ENCODE results near the gene GPR142.
"Not testable (repeated sequence)": the region's sequence is repeated elsewhere in the genome, so short reads cannot be mapped to it uniquely, and the experiment has no call there.

Gene GPR142

DNA sequence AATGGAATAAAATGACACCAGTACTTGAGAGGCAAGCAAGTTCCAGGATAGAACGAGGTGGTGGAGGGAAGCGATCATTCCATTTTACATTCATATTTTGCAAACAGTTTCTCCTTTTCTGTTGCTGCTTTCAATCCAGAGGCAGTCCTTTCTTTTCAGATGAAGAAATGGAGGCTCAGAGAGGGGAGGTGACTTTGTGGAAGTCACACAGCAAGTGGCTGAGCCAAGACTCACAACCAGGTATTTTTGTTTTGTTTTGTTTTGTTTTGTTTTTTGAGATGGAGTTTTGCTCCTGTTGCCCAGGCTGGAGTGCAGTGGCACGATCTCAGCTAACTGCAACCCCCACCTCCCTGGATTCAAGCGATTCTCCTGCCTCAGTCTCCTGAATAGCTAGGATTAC, 29.3 kb downstream of the GPR142 start:
- TF ChIP-seq FOXP2 (optimal IDR thresholded peaks at IDR 0.05; ENCODE audit: control extremely low read depth, extremely low read length, insufficient read depth) (no peak), EZH2 (IDR thresholded peaks at IDR 0.05) (no peak), POLR2AphosphoS5 (IDR thresholded peaks at IDR 0.05; ENCODE audit: borderline replicate concordance, low read depth, low read length) (no peak)
- DNase-seq (ENCODE audit: low read depth, low spot score), result no peak
- Histone ChIP-seq H3K27ac (no peak overlapping the region), H3K9me3 (ENCODE audit: low read depth, low read length) (no peaks in the 10 kb centered on the region), H3K4me3 (no peak overlapping the region), H3K36me3 (ENCODE audit: insufficient read depth, low read length) (no peaks in the 10 kb centered on the region), H3K9ac (ENCODE audit: insufficient read length) (no peak overlapping the region)

DNA sequence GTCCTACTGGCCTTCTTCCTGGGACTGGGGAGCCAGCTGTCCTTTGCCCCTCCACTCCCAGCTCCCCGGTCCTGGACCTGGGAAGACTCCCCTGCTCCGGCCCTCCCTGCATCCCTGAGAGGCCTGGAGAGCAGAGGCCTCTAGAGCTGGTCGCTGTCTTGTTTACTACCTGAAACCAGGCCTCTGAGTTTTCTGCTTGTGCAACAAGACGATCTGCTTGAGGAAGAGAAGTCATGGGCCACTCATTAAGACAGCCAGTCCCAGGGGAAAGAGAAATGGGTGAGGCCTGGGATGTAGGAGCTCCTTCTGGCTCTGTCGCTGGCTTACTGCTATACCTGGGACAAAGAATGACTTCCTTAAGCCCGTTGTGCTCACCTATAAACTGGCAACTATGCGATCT, 34.7 kb downstream of the GPR142 start:
- Histone ChIP-seq H3K36me3 (ENCODE audit: insufficient read depth, low read length) (no peaks in the 10 kb centered on the region), H3K27ac (no peak overlapping the region), H3K9me3 (ENCODE audit: low read depth, low read length) (no peaks in the 10 kb centered on the region), H3K9ac (ENCODE audit: insufficient read length) (no peak overlapping the region), H3K4me3 (no peak overlapping the region)
- DNase-seq (ENCODE audit: low read depth, low spot score), result no peak
- no peak for TF ChIP-seq FOXP2 (optimal IDR thresholded peaks at IDR 0.05; ENCODE audit: control extremely low read depth, extremely low read length, insufficient read depth)
- TF ChIP-seq EZH2 (IDR thresholded peaks at IDR 0.05), result no peak
- no peak for TF ChIP-seq POLR2AphosphoS5 (IDR thresholded peaks at IDR 0.05; ENCODE audit: borderline replicate concordance, low read depth, low read length)

DNA sequence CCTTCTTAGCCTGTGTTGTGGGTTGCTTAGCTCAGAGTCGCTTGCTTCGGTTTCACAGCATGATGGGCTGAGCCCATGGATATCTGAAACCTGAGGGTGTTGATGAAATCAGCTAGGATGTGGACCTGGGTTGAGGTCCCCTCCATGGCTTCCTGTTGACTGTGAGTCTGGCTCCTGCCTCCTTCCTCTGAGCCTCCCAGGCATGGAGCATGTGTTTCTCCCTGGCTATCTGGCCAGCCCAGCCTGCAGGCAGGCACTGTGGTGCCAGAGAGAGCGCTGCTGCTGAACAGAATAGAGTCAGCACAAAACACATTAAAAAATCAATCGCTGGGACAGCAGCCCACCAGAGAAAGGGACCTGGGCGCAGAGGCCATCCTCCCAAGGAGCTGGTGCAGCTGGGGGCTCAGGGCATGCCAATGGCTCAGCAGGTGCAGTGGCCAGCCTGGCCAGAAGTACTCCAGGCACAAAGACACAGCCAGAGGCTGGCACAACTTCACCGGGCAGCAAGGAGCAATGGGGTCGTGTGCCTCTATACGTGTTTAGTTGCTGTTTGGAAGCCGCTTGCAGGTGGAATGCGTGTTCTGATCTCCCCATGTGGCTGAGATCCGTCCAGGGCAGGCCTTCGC, 36.3 kb downstream of the GPR142 start:
- Histone ChIP-seq H3K9ac (ENCODE audit: insufficient read length) (no peak overlapping the region), H3K27ac (no peak overlapping the region), H3K9me3 (ENCODE audit: low read depth, low read length) (no peaks in the 10 kb centered on the region), H3K4me3 (no peak overlapping the region), H3K36me3 (ENCODE audit: insufficient read depth, low read length) (no peaks in the 10 kb centered on the region)
- TF ChIP-seq POLR2AphosphoS5 (IDR thresholded peaks at IDR 0.05; ENCODE audit: borderline replicate concordance, low read depth, low read length), result no peak
- no peak for TF ChIP-seq EZH2 (IDR thresholded peaks at IDR 0.05)
- TF ChIP-seq FOXP2 (optimal IDR thresholded peaks at IDR 0.05; ENCODE audit: control extremely low read depth, extremely low read length, insufficient read depth), result no peak
- DNase-seq (ENCODE audit: low read depth, low spot score), result no peak

DNA sequence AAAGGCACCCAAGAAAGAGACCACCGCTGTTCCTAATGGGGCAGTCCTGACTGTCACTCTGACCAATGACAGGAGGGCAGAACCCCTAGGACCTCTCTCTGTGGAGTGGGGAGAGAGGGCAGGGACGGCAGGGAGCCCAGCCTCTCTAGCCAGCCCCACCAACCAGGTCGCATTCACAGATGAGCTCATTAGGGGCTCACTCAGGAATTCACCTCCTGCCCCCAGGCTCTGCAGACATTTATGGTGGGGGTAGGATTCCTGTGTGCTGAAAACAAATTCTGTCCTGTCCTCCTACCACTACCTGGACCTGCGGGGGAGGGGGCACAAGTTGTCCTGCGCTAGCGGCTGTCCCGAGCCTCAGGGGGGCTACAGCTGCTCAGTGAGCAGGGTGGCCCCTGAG, 36.9 kb downstream of the GPR142 start:
- no peaks in the 10 kb centered on the region for H3K36me3 ChIP-seq (ENCODE audit: insufficient read depth, low read length)
- no peak overlapping the region for H3K9ac ChIP-seq (ENCODE audit: insufficient read length)
- TF ChIP-seq POLR2AphosphoS5 (IDR thresholded peaks at IDR 0.05; ENCODE audit: borderline replicate concordance, low read depth, low read length), result no peak
- TF ChIP-seq EZH2 (IDR thresholded peaks at IDR 0.05), result no peak
- no peak for TF ChIP-seq FOXP2 (optimal IDR thresholded peaks at IDR 0.05; ENCODE audit: control extremely low read depth, extremely low read length, insufficient read depth)
- H3K4me3 ChIP-seq, result no peak overlapping the region
- no peak overlapping the region for H3K27ac ChIP-seq
- DNase-seq (ENCODE audit: low read depth, low spot score), result no peak
- H3K9me3 ChIP-seq (ENCODE audit: low read depth, low read length), result no peaks in the 10 kb centered on the region

DNA sequence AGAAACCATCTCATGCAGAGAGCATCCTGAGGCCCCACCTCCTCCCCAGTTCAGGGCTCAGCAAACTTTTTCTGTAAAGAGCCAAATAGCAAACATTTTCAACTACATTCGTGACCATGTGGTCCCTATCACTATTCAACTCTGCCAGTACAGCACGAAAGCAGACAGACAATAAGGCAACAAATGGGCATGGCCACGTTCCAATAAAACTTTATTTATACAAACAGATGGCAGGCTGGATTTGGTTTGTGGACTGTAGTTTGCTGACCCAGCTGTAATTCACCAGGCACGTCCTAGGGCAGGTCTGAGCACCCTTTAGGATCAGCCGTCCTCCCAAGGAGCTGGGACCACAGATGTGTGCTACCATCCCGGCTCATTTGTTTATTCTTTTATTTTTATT, 37.5 kb downstream of the GPR142 start:
- no peak for TF ChIP-seq FOXP2 (optimal IDR thresholded peaks at IDR 0.05; ENCODE audit: control extremely low read depth, extremely low read length, insufficient read depth)
- no peak overlapping the region for H3K4me3 ChIP-seq
- no peaks in the 10 kb centered on the region for H3K9me3 ChIP-seq (ENCODE audit: low read depth, low read length)
- DNase-seq (ENCODE audit: low read depth, low spot score), result no peak
- H3K9ac ChIP-seq (ENCODE audit: insufficient read length), result no peak overlapping the region
- H3K36me3 ChIP-seq (ENCODE audit: insufficient read depth, low read length), result no peaks in the 10 kb centered on the region
- H3K27ac ChIP-seq, result no peak overlapping the region

DNA sequence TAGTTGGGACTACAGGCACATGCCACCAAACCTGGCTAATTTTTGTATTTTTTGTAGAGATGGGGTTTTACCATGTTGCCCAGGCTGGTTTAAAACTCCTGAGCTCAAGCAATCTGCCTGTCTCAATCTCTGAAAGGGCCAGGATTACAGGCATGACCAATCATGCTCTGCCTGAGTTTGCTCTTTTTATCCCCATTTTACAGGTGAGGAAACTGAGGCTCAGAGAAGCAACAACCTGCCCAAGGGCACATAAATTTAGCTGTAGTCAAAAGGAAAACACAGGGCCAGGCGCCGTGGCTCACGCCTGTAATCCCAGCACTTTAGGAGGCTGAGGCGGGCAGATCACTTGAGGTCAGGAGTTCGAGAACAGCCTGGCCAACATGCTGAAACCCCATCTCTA, 38.0 kb downstream of the GPR142 start:
- H3K4me3 ChIP-seq; H3K9ac ChIP-seq (ENCODE audit: insufficient read length); H3K27ac ChIP-seq; H3K36me3 ChIP-seq (ENCODE audit: insufficient read depth, low read length); H3K9me3 ChIP-seq (ENCODE audit: low read depth, low read length); DNase-seq (ENCODE audit: low read depth, low spot score): not testable (repeated sequence)

DNA sequence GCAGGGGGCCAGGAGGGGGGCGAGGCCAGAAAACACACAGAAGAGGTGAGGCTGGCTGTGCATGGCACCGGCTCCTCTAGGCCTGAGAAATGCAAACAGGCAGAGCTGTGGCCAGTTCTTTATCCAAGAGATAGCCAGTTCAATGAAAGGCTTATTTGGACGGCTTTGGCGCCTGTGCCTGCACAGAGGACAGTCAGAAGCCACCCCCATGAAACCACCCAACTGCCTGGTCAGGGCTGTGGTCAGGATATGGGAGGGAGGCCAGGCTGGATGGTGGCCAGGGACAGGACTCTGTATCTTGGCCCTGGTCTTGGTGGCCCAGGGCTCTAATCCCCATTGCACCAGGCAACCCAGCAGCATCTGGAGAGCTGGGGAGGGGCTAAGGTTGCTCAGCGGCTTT, 40.1 kb downstream of the GPR142 start:
- DNase-seq (ENCODE audit: low read depth, low spot score), result no peak
- no peak overlapping the region for H3K9ac ChIP-seq (ENCODE audit: insufficient read length)
- no peak overlapping the region for H3K4me3 ChIP-seq
- TF ChIP-seq POLR2AphosphoS5 (IDR thresholded peaks at IDR 0.05; ENCODE audit: borderline replicate concordance, low read depth, low read length) (no peak), EZH2 (IDR thresholded peaks at IDR 0.05) (no peak), FOXP2 (optimal IDR thresholded peaks at IDR 0.05; ENCODE audit: control extremely low read depth, extremely low read length, insufficient read depth) (no peak)
- no peak overlapping the region for H3K27ac ChIP-seq
- no peaks in the 10 kb centered on the region for H3K9me3 ChIP-seq (ENCODE audit: low read depth, low read length)
- no peaks in the 10 kb centered on the region for H3K36me3 ChIP-seq (ENCODE audit: insufficient read depth, low read length)

DNA sequence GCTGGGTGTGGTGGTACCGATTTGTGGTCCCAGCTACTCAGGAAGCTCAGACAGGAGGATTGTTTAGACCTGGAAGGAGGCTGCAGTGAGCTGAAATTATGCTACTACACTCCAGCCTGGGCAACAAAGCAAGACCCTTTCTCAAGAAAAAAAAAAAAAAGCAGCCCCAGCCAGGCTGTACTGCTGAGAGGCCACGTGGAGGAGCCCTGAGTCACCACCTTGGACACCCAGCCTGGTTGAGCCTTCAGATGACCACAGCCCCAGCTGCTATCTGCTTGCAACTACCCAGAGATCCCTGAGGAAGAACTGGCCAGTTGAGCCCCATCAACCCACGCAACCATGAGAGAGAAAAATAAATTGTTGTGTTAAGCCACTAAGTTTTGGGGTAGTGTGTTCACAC, 41.0 kb downstream of the GPR142 start:
- DNase-seq (ENCODE audit: low read depth, low spot score), result no peak
- H3K36me3 ChIP-seq (ENCODE audit: insufficient read depth, low read length), result no peaks in the 10 kb centered on the region
- TF ChIP-seq FOXP2 (optimal IDR thresholded peaks at IDR 0.05; ENCODE audit: control extremely low read depth, extremely low read length, insufficient read depth) (no peak), POLR2AphosphoS5 (IDR thresholded peaks at IDR 0.05; ENCODE audit: borderline replicate concordance, low read depth, low read length) (no peak), EZH2 (IDR thresholded peaks at IDR 0.05) (no peak)
- H3K9me3 ChIP-seq (ENCODE audit: low read depth, low read length), result no peaks in the 10 kb centered on the region
- no peak overlapping the region for H3K4me3 ChIP-seq
- H3K9ac ChIP-seq (ENCODE audit: insufficient read length), result no peak overlapping the region
- H3K27ac ChIP-seq, result no peak overlapping the region

DNA sequence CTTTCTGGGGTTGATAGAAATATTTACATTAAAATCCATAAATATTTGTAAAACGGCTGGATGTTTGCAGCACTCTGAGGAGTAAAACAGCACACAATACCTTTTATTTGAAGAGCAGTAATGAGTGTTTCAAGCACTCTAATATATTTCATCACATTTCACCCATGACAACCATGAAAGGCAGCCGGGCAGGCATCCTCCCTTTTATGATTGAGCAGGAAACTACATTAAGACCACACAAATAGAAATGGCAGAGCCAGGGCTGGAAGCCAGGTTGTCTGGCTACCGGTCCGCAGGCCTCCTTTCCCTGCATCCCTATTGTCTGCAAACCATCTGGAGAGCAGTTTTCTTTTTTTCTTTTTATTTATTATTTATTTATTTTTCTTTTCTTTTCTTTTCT, 41.5 kb downstream of the GPR142 start:
- TF ChIP-seq EZH2 (IDR thresholded peaks at IDR 0.05), result no peak
- no peak for TF ChIP-seq FOXP2 (optimal IDR thresholded peaks at IDR 0.05; ENCODE audit: control extremely low read depth, extremely low read length, insufficient read depth)
- no peak for TF ChIP-seq POLR2AphosphoS5 (IDR thresholded peaks at IDR 0.05; ENCODE audit: borderline replicate concordance, low read depth, low read length)
- no peak for DNase-seq (ENCODE audit: low read depth, low spot score)
- Histone ChIP-seq H3K27ac (no peak overlapping the region), H3K36me3 (ENCODE audit: insufficient read depth, low read length) (no peaks in the 10 kb centered on the region), H3K9ac (ENCODE audit: insufficient read length) (no peak overlapping the region), H3K9me3 (ENCODE audit: low read depth, low read length) (no peaks in the 10 kb centered on the region), H3K4me3 (no peak overlapping the region)

All from SK-N-MC (cell line).